ENCODE data around the gene HBA2. TPM values are rescaled to one million over a fixed set of nuclear protein-coding genes. Genes with fewer than 3 reads are reported as not detected.
"Not testable (repeated sequence)": the region's sequence is repeated elsewhere in the genome, so short reads cannot be mapped to it uniquely, and the experiment has no call there.

Gene HBA2
- total RNA-seq, 1 experiment from 2014 or later = not detected

- no peak for DNase-seq (ENCODE audit: extremely low read depth, low read depth)
Observed at GRCh38 chr16:189604-190186, 17.0 kb downstream of the HBA2 start.

- DNase-seq (ENCODE audit: extremely low read depth, low read depth) = no peak
Observed at GRCh38 chr16:191831-192230, 19.2 kb downstream of the HBA2 start.

GRCh38 chr16:192686-193085 lies 20.0 kb downstream of the HBA2 start:
- DNase-seq (ENCODE audit: extremely low read depth, low read depth) = no peak

- DNase-seq (ENCODE audit: extremely low read depth, low read depth) = no peak
Observed at GRCh38 chr16:193441-193840, 20.8 kb downstream of the HBA2 start.

GRCh38 chr16:194516-194915 lies 21.8 kb downstream of the HBA2 start:
- DNase-seq (ENCODE audit: extremely low read depth, low read depth) = no peak

GRCh38 chr16:200388-200787 lies 27.7 kb downstream of the HBA2 start:
- no peak for DNase-seq (ENCODE audit: extremely low read depth, low read depth)

- no peak for DNase-seq (ENCODE audit: extremely low read depth, low read depth)
Observed at GRCh38 chr16:203246-203645, 30.6 kb downstream of the HBA2 start.

GRCh38 chr16:204046-204445 lies 31.4 kb downstream of the HBA2 start:
- not testable (repeated sequence) for DNase-seq (ENCODE audit: extremely low read depth, low read depth)

- not testable (repeated sequence) for DNase-seq (ENCODE audit: extremely low read depth, low read depth)
Observed at GRCh38 chr16:209359-209758, 36.7 kb downstream of the HBA2 start.

- not testable (repeated sequence) for DNase-seq (ENCODE audit: extremely low read depth, low read depth)
Observed at GRCh38 chr16:211631-212180, 39.0 kb downstream of the HBA2 start.

- no peak for DNase-seq (ENCODE audit: extremely low read depth, low read depth)
Observed at GRCh38 chr16:212999-213398, 40.3 kb downstream of the HBA2 start.

GRCh38 chr16:220021-220420 lies 47.3 kb downstream of the HBA2 start:
- no peak for DNase-seq (ENCODE audit: extremely low read depth, low read depth)

Small RNA genes lying within 50 kb of the gene (small RNA-seq; reads per million reads assigned to genes)
- 0 reads per million in 2 experiments for gene RF00019

Other genes starting within 250 kb of the HBA2 start
- 12.6 and 13.3 TPM in 2 replicates for gene POLR3K, start 119.3 kb upstream of the HBA2 start, total RNA-seq (2014; rRNA removed; shearing (Covaris generic))
- 10.6 and 15.5 TPM in 2 replicates for gene SNRNP25, start 119.0 kb upstream of the HBA2 start, total RNA-seq (2014; rRNA removed; shearing (Covaris generic))
- gene RHBDF1, start 100.2 kb upstream of the HBA2 start, total RNA-seq (2014; rRNA removed; shearing (Covaris generic)) = 22.2 and 23.3 TPM in 2 replicates
- gene MPG, start 94.7 kb upstream of the HBA2 start, total RNA-seq (2014; rRNA removed; shearing (Covaris generic)) = 84.4 and 136 TPM in 2 replicates
- 20.9 and 21.3 TPM in 2 replicates for gene NPRL3, start 34.2 kb upstream of the HBA2 start, total RNA-seq (2014; rRNA removed; shearing (Covaris generic))
- gene HBZ, start 20.2 kb upstream of the HBA2 start, total RNA-seq (2014; rRNA removed; shearing (Covaris generic)) = not detected in 2 replicates
- gene HBM, start 6.9 kb upstream of the HBA2 start, total RNA-seq (2014; rRNA removed; shearing (Covaris generic)) = not detected in 2 replicates
- 2.2 TPM in 1 of 2 replicates, not detected in the other for gene HBA1, start 3.8 kb downstream of the HBA2 start, total RNA-seq (2014; rRNA removed; shearing (Covaris generic))
- 1.5 and 2.4 TPM in 2 replicates for gene HBQ1, start 7.6 kb downstream of the HBA2 start, total RNA-seq (2014; rRNA removed; shearing (Covaris generic))
- gene LUC7L, start 56.6 kb downstream of the HBA2 start, total RNA-seq (2014; rRNA removed; shearing (Covaris generic)) = 38.4 and 40.8 TPM in 2 replicates
- gene FAM234A, start 61.9 kb downstream of the HBA2 start, total RNA-seq (2014; rRNA removed; shearing (Covaris generic)) = 41.5 and 45.8 TPM in 2 replicates
- 6.6 and 6.9 TPM in 2 replicates for gene RGS11, start 103.1 kb downstream of the HBA2 start, total RNA-seq (2014; rRNA removed; shearing (Covaris generic))
- gene ARHGDIG, start 107.7 kb downstream of the HBA2 start, total RNA-seq (2014; rRNA removed; shearing (Covaris generic)) = 2.5 and 2.9 TPM in 2 replicates
- gene PDIA2, start 110.3 kb downstream of the HBA2 start, total RNA-seq (2014; rRNA removed; shearing (Covaris generic)) = 0.40 and 0.64 TPM in 2 replicates
- 35.7 and 38.3 TPM in 2 replicates for gene AXIN1, start 179.8 kb downstream of the HBA2 start, total RNA-seq (2014; rRNA removed; shearing (Covaris generic))
- 100 and 116 TPM in 2 replicates for gene MRPL28, start 197.7 kb downstream of the HBA2 start, total RNA-seq (2014; rRNA removed; shearing (Covaris generic))
- gene PGAP6, start 209.1 kb downstream of the HBA2 start, total RNA-seq (2014; rRNA removed; shearing (Covaris generic)) = 29.6 and 34.7 TPM in 2 replicates
- gene NME4, start 224.3 kb downstream of the HBA2 start, total RNA-seq (2014; rRNA removed; shearing (Covaris generic)) = 170 and 201 TPM in 2 replicates
- gene DECR2, start 229.0 kb downstream of the HBA2 start, total RNA-seq (2014; rRNA removed; shearing (Covaris generic)) = 15.7 and 16.9 TPM in 2 replicates

All from NCI-H460 (cell line).